HG03045 (cell line): ENCODE data around the gene ELN.

Experiments used
- ATAC-seq: cut with Tn5 transposase; IDR thresholded peaks from one replicate; pipeline ENCODE4 v1.9.1; 2021; ENCODE audit warnings: mild to moderate bottlenecking, moderate library complexity; ENCODE audit not compliant: unreplicated experiment

The ELN gene

DNA sequence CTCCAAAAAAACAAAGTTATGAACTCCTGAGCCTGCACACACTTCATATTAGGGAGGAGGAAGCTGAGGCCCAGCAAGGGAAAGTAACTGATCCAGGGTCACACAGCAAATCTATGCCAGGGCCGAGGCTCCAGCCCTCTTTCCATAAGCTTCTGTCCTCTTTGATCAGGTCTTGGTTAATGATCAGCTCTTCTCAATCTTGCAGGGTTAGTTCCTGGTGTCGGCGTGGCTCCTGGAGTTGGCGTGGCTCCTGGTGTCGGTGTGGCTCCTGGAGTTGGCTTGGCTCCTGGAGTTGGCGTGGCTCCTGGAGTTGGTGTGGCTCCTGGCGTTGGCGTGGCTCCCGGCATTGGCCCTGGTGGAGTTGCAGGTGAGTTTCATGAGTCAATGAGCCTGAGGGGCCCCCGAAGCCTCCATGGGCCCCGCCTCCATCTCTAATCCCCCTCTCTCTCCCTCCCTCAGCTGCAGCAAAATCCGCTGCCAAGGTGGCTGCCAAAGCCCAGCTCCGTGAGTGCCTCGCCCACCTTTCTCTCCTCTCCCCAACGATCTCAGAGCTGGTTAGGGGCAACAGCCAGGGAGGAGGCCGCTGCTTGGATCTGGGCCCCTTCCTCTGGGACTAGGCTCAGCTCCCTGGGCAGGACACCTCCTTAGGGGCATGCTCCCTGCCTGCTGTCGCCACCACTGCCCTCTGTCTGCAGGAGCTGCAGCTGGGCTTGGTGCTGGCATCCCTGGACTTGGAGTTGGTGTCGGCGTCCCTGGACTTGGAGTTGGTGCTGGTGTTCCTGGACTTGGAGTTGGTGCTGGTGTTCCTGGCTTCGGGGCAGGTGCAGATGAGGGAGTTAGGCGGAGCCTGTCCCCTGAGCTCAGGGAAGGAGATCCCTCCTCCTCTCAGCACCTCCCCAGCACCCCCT is 32.0 kb downstream of the ELN start:
- no peak for ATAC-seq

DNA sequence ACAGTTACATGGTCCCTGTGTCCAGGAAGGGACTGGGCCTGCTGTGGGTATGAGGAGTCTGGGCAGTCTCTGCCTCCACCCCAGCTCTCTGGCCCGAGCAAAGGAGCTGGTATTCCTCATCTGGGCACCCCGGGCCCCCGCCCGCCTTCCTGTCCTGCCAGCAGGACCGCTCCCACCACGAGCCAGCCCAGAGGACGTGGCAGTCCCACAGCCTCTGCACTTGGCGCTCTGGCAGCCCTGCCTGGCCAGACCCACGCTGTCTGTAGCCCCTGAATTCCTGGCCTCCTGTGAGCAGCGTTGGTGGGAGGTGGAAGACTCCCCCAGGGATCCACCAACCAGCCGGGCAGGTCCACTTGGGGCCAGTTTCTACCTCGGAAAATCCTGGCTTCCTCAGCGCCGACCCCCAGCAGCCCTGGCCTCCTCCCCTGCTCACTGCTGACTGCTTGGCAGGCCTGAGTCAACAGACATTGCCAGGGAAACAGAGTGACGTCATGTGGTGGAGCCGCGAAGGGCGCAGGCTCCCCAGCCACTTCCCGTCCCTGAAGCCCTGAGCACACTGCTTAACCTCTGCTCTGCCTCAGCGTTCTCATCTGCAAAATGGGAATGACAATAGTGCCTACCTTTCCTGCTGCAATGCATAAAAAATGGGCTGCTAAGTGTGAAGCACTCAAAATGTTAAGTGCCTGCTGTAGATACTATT is 34.0 kb downstream of the ELN start:
- ATAC-seq, result no peak

DNA sequence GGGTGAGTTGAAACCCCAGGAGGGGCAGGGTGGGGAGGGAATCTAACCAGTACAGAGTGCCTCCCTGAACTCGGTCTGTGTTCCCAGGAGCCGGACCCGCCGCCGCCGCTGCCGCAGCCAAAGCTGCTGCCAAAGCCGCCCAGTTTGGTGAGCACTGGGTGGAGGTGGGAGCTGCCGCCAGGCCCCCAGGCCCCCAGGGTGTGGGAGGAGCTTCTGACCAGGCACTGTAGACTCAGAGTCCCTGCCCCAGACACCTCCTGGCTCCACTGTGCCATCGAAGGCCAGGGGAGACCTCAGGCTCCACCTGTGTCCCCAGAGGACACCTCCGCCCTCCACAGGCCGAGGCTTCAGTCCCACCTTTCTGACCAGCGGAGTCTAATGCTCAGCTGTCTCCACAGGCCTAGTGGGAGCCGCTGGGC is 35.3 kb downstream of the ELN start:
- no peak for ATAC-seq

- no peak for ATAC-seq
Observed at GRCh38 chr7:74063646-74064045, 35.7 kb downstream of the ELN start.

GRCh38 chr7:74064696-74065095 is 36.7 kb downstream of the ELN start:
- ATAC-seq, result no peak

GRCh38 chr7:74066626-74067025 is 38.7 kb downstream of the ELN start:
- ATAC-seq, result no peak

DNA sequence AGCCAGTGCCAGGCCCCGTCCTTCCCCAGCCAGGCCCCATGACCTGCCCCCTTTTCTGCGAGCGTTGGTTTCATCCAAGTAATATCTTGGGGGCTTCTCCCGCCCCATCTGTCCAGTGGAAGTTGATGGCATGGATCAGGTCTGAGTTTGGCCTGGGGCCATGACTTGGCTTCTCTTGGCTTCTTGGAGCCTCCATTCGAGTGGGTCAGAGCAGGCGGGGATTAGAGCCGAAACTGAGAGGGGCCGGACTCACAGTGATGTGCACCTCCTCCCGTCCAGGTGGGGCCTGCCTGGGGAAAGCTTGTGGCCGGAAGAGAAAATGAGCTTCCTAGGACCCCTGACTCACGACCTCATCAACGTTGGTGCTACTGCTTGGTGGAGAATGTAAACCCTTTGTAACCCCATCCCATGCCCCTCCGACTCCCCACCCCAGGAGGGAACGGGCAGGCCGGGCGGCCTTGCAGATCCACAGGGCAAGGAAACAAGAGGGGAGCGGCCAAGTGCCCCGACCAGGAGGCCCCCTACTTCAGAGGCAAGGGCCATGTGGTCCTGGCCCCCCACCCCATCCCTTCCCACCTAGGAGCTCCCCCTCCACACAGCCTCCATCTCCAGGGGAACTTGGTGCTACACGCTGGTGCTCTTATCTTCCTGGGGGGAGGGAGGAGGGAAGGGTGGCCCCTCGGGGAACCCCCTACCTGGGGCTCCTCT is 40.6 kb downstream of the ELN start:
- ATAC-seq, result no peak

GRCh38 chr7:74069086-74069541 is 41.1 kb downstream of the ELN start:
- no peak for ATAC-seq

- no peak for ATAC-seq
Observed at GRCh38 chr7:74069790-74070618, 42.0 kb downstream of the ELN start.

GRCh38 chr7:74070619-74070921 is 42.6 kb downstream of the ELN start:
- ATAC-seq, result no peak

- no peak for ATAC-seq
Observed at GRCh38 chr7:74071121-74071520, 43.1 kb downstream of the ELN start.

DNA sequence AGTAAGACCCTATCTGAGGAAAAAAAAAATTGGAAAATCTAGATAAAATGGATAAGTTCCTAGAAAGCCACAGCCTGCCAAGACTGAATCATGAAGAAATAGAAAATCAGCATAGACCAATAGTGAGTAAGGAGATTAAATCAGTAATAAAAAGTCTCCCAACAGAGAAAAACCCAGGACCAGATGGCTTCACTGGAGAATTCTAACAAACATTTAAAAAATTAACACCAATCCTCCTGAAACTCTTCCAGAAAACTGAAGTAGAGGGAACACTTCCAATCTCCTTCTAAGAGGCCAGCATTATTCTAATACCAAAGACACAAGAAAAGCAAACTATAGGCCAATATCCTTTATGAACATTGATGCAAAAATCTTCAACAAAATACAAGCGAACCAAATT is 46.8 kb downstream of the ELN start:
- ATAC-seq, result no peak

GRCh38 chr7:74078461-74078860 is 50.5 kb downstream of the ELN start:
- ATAC-seq, result no peak

DNA sequence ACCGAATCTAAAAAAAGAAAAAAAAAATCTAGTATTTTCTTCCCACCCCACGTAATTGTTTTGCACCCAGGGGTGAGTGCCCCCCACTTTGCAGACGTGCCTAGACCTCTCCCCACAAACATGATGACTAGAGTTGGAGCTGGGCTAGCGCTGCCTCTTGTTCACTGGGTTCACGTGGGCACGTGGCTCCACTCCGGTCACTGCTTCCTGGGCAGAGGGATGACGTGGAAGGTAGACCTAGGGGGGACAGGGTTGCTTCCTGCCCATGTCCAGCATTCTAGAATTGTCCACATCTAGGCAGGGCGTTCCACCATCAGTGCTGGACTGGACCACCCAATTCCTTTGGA is 54.8 kb downstream of the ELN start:
- ATAC-seq, result no peak

- ATAC-seq, result peak; percentile 59
Observed at GRCh38 chr7:74083117-74083876, 55.3 kb downstream of the ELN start, which contains the start of gene LIMK1. LIMK1 (plus strand) TSS chr7:74083804; CDS start chr7:74083991, 187 bp downstream.

- ATAC-seq, result peak; percentile 37
Observed at GRCh38 chr7:74083928-74084721, 56.2 kb downstream of the ELN start.

DNA sequence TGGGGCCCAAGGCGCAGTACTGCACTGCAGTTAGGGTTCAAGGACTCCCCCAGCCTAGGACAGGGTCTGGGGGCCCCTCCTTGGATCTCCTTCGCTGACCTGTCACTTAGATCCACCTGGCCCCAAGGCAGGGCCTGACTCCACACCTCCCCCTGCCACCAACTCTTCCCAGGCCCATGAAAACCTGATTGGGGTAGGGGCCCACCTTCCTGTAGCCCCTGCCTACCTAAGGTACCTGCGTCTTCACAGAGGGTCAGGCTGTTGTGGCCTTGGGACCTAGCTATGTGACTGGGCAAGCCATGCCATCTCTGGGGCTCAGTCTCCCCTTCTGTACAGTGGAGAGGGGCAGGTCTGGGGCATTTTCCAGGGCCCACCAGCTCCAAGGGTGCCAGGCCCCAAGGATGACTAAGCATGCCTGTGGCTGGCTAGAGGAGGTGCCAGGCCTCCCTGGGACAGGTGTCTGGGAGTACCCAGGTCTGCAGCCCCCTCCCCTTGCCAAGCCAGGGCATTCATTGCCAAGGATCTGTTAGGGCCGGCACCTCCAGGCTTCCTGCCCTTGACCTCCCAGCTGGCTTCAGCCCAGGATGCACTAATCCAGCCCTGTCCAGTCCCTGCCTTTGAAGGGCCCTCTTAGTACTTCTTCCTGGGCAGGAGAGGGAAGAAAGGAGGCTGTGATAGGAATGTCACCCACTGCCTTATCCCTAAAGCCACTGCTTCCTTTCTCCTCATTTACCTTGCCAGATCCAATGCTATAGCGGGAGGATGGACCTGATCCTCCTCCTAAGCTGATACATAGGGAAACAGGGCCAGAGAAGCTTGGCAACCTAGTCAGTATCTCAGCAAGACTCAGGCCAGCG is 57.0 kb downstream of the ELN start:
- ATAC-seq, result no peak

DNA sequence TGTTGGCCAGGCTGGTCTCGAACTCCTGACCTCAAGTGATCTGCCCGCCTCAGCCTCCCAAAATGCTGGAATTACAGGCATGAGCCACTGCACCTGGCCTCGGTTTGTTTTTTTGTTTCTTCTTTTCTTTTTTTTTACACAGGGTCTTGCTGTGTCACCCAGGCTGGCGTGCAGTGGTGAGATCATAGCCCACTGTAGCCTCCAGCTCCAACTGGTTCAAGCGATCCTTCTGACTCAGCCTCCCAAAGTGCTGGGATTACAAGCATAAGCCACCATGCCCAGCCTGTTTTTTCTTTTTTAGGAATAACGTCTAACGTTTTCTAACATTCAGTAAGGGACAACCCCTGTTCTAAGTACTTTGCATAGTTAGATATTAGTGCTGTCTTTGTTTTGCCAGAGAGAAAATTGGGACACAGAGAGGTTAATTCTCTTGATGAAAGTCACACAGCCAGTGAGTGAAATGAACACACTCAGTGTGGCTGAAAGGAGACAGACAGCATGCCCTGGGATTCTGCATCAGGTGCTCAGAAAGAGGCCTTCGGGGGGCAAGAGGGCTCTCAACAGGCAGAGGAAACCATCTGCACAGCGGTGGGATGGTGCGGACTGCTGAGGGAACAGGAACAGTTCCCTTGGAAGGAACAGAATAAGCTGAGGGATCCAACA is 59.9 kb downstream of the ELN start:
- no peak for ATAC-seq
